ENCODE results near the gene SLC22A14. TPM values are rescaled to one million over a fixed set of nuclear protein-coding genes. Genes with fewer than 3 reads are reported as not detected.

SLC22A14 gene
- total RNA-seq, 1 experiment from 2014 or later = not detected

GRCh38 chr3:38276081-38276916 is 5.8 kb upstream of the SLC22A14 start:
- CTCF ChIA-PET = no interaction called here
- no peaks in the 10 kb centered on the region for H3K27me3 Mint-ChIP-seq (ENCODE audit: low read depth)
- no peak overlapping the region for H3K4me3 Mint-ChIP-seq
- POLR2A ChIA-PET = no interaction called here
- H3K36me3 Mint-ChIP-seq = no peaks in the 10 kb centered on the region
- no peaks in the 10 kb centered on the region for H3K9me3 Mint-ChIP-seq
- no peaks in the 10 kb centered on the region for H3K4me1 Mint-ChIP-seq
- H3K27ac Mint-ChIP-seq = no peak overlapping the region
- DNase-seq (ENCODE audit: low spot score) = no peak
- TF ChIP-seq KAT7 (CRISPR knock-in tag; IDR thresholded peaks at IDR 0.05; ENCODE audit: borderline replicate concordance) = no peak
- no peak for TF ChIP-seq ZNF671 (CRISPR knock-in tag; IDR thresholded peaks at IDR 0.05)
- no peak for TF ChIP-seq NR3C1 (CRISPR knock-in tag; conservative IDR thresholded peaks at IDR 0.05; ENCODE audit: low read depth)
- no peak for TF ChIP-seq ESRRA (CRISPR knock-in tag; IDR thresholded peaks at IDR 0.05; ENCODE audit: borderline replicate concordance)
- no peak for TF ChIP-seq ZNF317 (CRISPR knock-in tag; IDR thresholded peaks at IDR 0.05; ENCODE audit: borderline replicate concordance, low read depth)
- no peak for TF ChIP-seq FOXP4 (CRISPR knock-in tag; IDR thresholded peaks at IDR 0.05)
- no peak for TF ChIP-seq SP1 (CRISPR knock-in tag; conservative IDR thresholded peaks at IDR 0.05)
- TF ChIP-seq ZNF232 (CRISPR knock-in tag; IDR thresholded peaks at IDR 0.05) = no peak
- TF ChIP-seq HMGXB4 (CRISPR knock-in tag; IDR thresholded peaks at IDR 0.05) = no peak
- no peak for TF ChIP-seq OVOL2 (CRISPR knock-in tag; IDR thresholded peaks at IDR 0.05; ENCODE audit: borderline replicate concordance)
- TF ChIP-seq, protein P1, sequence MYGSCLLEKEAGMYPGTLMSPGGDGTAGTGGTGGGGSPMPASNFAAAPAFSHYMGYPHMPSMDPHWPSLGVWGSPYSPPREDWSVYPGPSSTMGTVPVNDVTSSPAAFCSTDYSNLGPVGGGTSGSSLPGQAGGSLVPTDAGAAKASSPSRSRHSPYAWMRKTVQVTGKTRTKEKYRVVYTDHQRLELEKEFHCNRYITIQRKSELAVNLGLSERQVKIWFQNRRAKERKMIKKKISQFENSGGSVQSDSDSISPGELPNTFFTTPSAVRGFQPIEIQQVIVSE (CRISPR knock-in tag; IDR thresholded peaks at IDR 0.05; ENCODE audit: borderline replicate concordance) = no peak
- TF ChIP-seq ZNF396 (CRISPR knock-in tag; IDR thresholded peaks at IDR 0.05; ENCODE audit: borderline replicate concordance) = no peak
- TF ChIP-seq TCF7 (CRISPR knock-in tag; IDR thresholded peaks at IDR 0.05; ENCODE audit: low read depth) = no peak
- TF ChIP-seq, protein P2, sequence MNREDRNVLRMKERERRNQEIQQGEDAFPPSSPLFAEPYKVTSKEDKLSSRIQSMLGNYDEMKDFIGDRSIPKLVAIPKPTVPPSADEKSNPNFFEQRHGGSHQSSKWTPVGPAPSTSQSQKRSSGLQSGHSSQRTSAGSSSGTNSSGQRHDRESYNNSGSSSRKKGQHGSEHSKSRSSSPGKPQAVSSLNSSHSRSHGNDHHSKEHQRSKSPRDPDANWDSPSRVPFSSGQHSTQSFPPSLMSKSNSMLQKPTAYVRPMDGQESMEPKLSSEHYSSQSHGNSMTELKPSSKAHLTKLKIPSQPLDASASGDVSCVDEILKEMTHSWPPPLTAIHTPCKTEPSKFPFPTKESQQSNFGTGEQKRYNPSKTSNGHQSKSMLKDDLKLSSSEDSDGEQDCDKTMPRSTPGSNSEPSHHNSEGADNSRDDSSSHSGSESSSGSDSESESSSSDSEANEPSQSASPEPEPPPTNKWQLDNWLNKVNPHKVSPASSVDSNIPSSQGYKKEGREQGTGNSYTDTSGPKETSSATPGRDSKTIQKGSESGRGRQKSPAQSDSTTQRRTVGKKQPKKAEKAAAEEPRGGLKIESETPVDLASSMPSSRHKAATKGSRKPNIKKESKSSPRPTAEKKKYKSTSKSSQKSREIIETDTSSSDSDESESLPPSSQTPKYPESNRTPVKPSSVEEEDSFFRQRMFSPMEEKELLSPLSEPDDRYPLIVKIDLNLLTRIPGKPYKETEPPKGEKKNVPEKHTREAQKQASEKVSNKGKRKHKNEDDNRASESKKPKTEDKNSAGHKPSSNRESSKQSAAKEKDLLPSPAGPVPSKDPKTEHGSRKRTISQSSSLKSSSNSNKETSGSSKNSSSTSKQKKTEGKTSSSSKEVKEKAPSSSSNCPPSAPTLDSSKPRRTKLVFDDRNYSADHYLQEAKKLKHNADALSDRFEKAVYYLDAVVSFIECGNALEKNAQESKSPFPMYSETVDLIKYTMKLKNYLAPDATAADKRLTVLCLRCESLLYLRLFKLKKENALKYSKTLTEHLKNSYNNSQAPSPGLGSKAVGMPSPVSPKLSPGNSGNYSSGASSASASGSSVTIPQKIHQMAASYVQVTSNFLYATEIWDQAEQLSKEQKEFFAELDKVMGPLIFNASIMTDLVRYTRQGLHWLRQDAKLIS (CRISPR knock-in tag; IDR thresholded peaks at IDR 0.05; ENCODE audit: borderline replicate concordance) = no peak
- no peak for TF ChIP-seq ZNF281 (CRISPR knock-in tag; IDR thresholded peaks at IDR 0.05)
- no peak for TF ChIP-seq TEAD4 (CRISPR knock-in tag; IDR thresholded peaks at IDR 0.05)
- no peak for TF ChIP-seq AR (CRISPR knock-in tag; IDR thresholded peaks at IDR 0.05)
- no peak for ATAC-seq
